T-cell (primary cell): ENCODE data around the gene SPOP. TPM values are rescaled to one million over a fixed set of nuclear protein-coding genes. Genes with fewer than 3 reads are reported as not detected.

ENCODE experiments used
- ATAC-seq, 4 experiments: fragments of 200-7000 bp in 3 of 4; fragments of 150-1000 bp in 1 of 4; cut with Tn5 transposase; replicated peaks in 1 of 4; 1 replicate in 3 of 4; 2 replicates in 1 of 4; pipeline ENCODE4 v1.10.0; 2021; ENCODE audit warnings: moderate library complexity in 3 of 4, mild to moderate bottlenecking in 2 of 4, moderate number of reproducible peaks in 1 of 4
- CTCF ChIA-PET, 2 donors: fragments of 300-600 bp; sonication (Branson Sonifier 250); formaldehyde crosslinking; loops; one replicate each; lab custom pipeline; 2022; ENCODE audit warnings: antibody characterized with exemption in 2 of 2; lab: Charles Lee
- POLR2A ChIA-PET, 2 donors: fragments of 300-600 bp; sonication (Branson Sonifier 250); formaldehyde crosslinking; loops; one replicate each; lab custom pipeline; 2022; ENCODE audit warnings: antibody characterized with exemption in 2 of 2; lab: Charles Lee
- DNase-seq, 35 experiments: peaks; one replicate each; pipeline versions ENCODE4 v3.0.0 to v3.0.0-alpha.2; 2013 to 2023
- H3K27ac ChIP-seq: one replicate; pipeline ENCODE4 v1.5.1; 2013; ENCODE audit warnings: low read length
- H3K27me3 ChIP-seq, 2 experiments: replicated peaks in 1 of 2; 1 replicate in 1 of 2; 2 replicates in 1 of 2; pipeline versions ENCODE4 v1.6.1 to v1.7.0; 2013; ENCODE audit warnings: low read length in 1 of 2, mixed read lengths in 1 of 2; ENCODE audit not compliant: control insufficient read depth in 2 of 2, insufficient read depth in 2 of 2; ENCODE audit errors: extremely low read depth in 1 of 2
- H3K36me3 ChIP-seq, 2 donors: 1 replicate in 1 of 2; 2 replicates in 1 of 2; pipeline versions ENCODE4 v1.6.1 to v1.7.0; 2013; ENCODE audit warnings: low read length in 1 of 2; ENCODE audit not compliant: control insufficient read depth in 2 of 2, insufficient read depth in 1 of 2; ENCODE audit errors: extremely low read depth in 1 of 2
- H3K4me1 ChIP-seq, 2 experiments: 1 replicate in 1 of 2; 2 replicates in 1 of 2; pipeline versions ENCODE4 v1.6.1 to v1.7.0; 2013; ENCODE audit warnings: low read length in 2 of 2, mixed read lengths in 1 of 2; ENCODE audit not compliant: insufficient read depth in 2 of 2, control insufficient read depth in 1 of 2; ENCODE audit errors: extremely low read depth in 1 of 2
- H3K4me3 ChIP-seq, 2 donors: 1 replicate in 1 of 2; 2 replicates in 1 of 2; pipeline versions ENCODE4 v1.5.1 to v1.7.0; 2013; ENCODE audit warnings: mild to moderate bottlenecking in 2 of 2, low read length in 1 of 2, moderate library complexity in 1 of 2; ENCODE audit not compliant: control insufficient read depth in 1 of 2; ENCODE audit errors: extremely low read depth in 1 of 2
- H3K9me3 ChIP-seq: 2 replicates; pipeline ENCODE4 v1.7.0; 2013
- H3K27ac Mint-ChIP-seq, 2 donors: one replicate each; pipeline ENCODE4 v1.8.0; 2020 to 2021; ENCODE audit warnings: mild to moderate bottlenecking in 2 of 2, mixed read lengths in 2 of 2
- H3K27me3 Mint-ChIP-seq, 2 donors: one replicate each; pipeline ENCODE4 v1.8.0; 2021 to 2022; ENCODE audit warnings: mixed read lengths in 2 of 2
- H3K36me3 Mint-ChIP-seq: one replicate; pipeline ENCODE4 v1.8.0; 2021; ENCODE audit warnings: mixed read lengths
- H3K4me1 Mint-ChIP-seq, 3 donors: one replicate each; pipeline ENCODE4 v1.8.0; 2020 to 2022; ENCODE audit warnings: mixed read lengths in 3 of 3, mild to moderate bottlenecking in 1 of 3
- H3K4me3 Mint-ChIP-seq, 3 donors: one replicate each; pipeline ENCODE4 v1.8.0; 2020 to 2022; ENCODE audit warnings: mild to moderate bottlenecking in 3 of 3, mixed read lengths in 3 of 3, moderate library complexity in 3 of 3
- H3K9me3 Mint-ChIP-seq, 3 donors: one replicate each; pipeline ENCODE4 v1.8.0; 2020 to 2022; ENCODE audit warnings: mixed read lengths in 3 of 3
- WGBS: methylation state at CpG from one replicate; pipeline ENCODE4 v1.1.5; 2013; ENCODE audit warnings: missing lambda C conversion rate; ENCODE audit not compliant: insufficient coverage; 5-methylcytosine and 5-hydroxymethylcytosine counted together
- total RNA-seq, 35 experiments: library from RNA in 6 of 35; stranded (reverse) in 6 of 35; fragments of 120-200 nt in 1 of 35; gene quantifications; one replicate each; pipeline versions ENCODE4 v1.2.1 to v1.2.4 and lab custom pipeline; 2013 to 2026

Gene SPOP
- total RNA-seq, 5 donors from 2014 or later (not counting 1 experiment from before 2014, with no cell fraction given), result 67.1 to 80.4 (median 71.5) TPM

DNA sequence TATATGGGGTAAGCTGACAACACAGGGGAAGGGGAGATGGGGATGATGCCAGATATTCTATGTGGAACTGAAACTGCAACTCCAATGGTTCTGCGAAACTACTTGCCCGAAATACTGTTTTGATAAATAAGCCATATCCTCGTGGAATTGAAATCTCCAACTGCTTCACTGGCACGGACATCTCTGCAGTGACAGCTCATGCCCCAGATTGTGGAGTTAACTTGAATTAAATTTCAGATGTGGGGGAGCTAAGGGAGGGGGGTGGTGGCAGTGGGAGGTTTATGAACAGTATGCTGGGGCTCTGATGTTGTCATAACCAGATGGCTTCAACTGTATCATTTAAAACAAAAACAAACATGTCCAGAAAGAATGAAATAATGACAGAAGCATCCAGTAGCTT is 80.5 kb downstream of the SPOP start:
- ATAC-seq, result no peak
- no peak overlapping the region for H3K4me3 ChIP-seq
- no peaks in the 10 kb centered on the region for H3K9me3 ChIP-seq
- no peaks in the 10 kb centered on the region for H3K27me3 Mint-ChIP-seq
- no peak overlapping the region for H3K4me3 Mint-ChIP-seq
- peak overlapping the region in 1 of 2 donors; percentile 48 for H3K27ac Mint-ChIP-seq
- H3K9me3 Mint-ChIP-seq, result no peaks in the 10 kb centered on the region
- no peaks in the 10 kb centered on the region for H3K27me3 ChIP-seq
- 95% methylated on average over 3 of the region's 4 CpGs for WGBS
- no peaks in the 10 kb centered on the region for H3K4me1 Mint-ChIP-seq
- ChIA-PET POLR2A (interaction anchor here (0.5 to 0.6 kb wide), 4 partner anchors 89 to 422 kb away, joined by 3 to 13 read pairs (median 4); no protein-coding TSS in a partner anchor), CTCF (interaction anchor here in 1 of 2 donors (0.6 to 1.1 kb wide), 2 partner anchors 19 to 40 kb away, joined by 3 read pairs; no protein-coding TSS in a partner anchor)
- no peaks in the 10 kb centered on the region for H3K4me1 ChIP-seq
- peaks cover 66% of the 10 kb centered on the region for H3K36me3 Mint-ChIP-seq
- no peak for DNase-seq
- peaks cover 11 to 77% of the 10 kb centered on the region in 2 donors for H3K36me3 ChIP-seq
- H3K27ac ChIP-seq, result no peak overlapping the region

GRCh38 chr17:49596613-49597244 is 81.2 kb downstream of the SPOP start:
- Mint-ChIP-seq H3K36me3 (peaks cover 65% of the 10 kb centered on the region), H3K4me3 (no peak overlapping the region)

GRCh38 chr17:49595980-49596379 is 81.9 kb downstream of the SPOP start:
- no peak for DNase-seq
- Mint-ChIP-seq H3K9me3 (no peaks in the 10 kb centered on the region), H3K4me1 (no peaks in the 10 kb centered on the region), H3K36me3 (peaks cover 63% of the 10 kb centered on the region), H3K27me3 (no peaks in the 10 kb centered on the region), H3K27ac (no peak overlapping the region), H3K4me3 (no peak overlapping the region)
- CTCF ChIA-PET, result no interaction called here
- H3K4me3 ChIP-seq, result no peak overlapping the region
- H3K27ac ChIP-seq, result no peak overlapping the region
- POLR2A ChIA-PET, result no interaction called here
- no peaks in the 10 kb centered on the region for H3K4me1 ChIP-seq
- peaks cover 12 to 66% of the 10 kb centered on the region in 2 donors for H3K36me3 ChIP-seq
- WGBS, result 100% methylated on average over 2 of the region's 4 CpGs
- H3K9me3 ChIP-seq, result no peaks in the 10 kb centered on the region
- ATAC-seq, result no peak
- H3K27me3 ChIP-seq, result no peaks in the 10 kb centered on the region

More at GRCh38 chr17:49596613-49597244, 81.2 kb downstream of the SPOP start:
- POLR2A ChIA-PET, result interaction anchor here in 1 of 2 donors (0.6 kb wide), 1 partner anchor 97 kb away, joined by 4 read pairs; no protein-coding TSS in a partner anchor
- 90% methylated on average over 3 of the region's 6 CpGs for WGBS
- Histone ChIP-seq H3K36me3 (peaks cover 11 to 73% of the 10 kb centered on the region in 2 donors), H3K4me1 (no peaks in the 10 kb centered on the region), H3K9me3 (no peaks in the 10 kb centered on the region), H3K27ac (no peak overlapping the region), H3K27me3 (no peaks in the 10 kb centered on the region), H3K4me3 (no peak overlapping the region)
- DNase-seq, result no peak
- Mint-ChIP-seq H3K27me3 (no peaks in the 10 kb centered on the region), H3K4me1 (no peaks in the 10 kb centered on the region), H3K27ac (no peak overlapping the region), H3K9me3 (no peaks in the 10 kb centered on the region)
- no peak for ATAC-seq
- CTCF ChIA-PET, result interaction anchor here in 1 of 2 donors (0.6 to 1.1 kb wide), 2 partner anchors 18 to 39 kb away, joined by 3 read pairs; no protein-coding TSS in a partner anchor

DNA sequence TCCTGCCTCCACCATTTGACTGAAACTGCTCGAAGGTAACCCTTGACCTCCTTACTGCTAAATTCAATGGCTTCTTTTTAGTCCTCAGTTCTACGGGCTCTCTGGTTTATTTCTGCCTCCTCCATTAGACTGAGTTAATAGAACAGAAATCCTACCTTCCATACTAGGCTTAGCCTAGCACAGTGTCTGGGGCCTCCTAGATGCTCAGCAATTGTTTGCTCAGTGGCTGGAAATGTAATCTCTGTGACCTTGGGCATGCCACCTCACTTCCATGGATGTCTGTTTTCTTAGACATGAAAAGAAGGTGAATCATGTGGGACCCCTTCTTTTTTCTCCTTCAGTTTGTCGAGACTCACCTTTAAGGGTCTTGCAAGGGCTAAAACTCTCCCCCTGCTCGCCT is 82.6 kb downstream of the SPOP start:
- no peak overlapping the region for H3K27ac ChIP-seq
- no peak for ATAC-seq
- no peak for DNase-seq
- Mint-ChIP-seq H3K27me3 (no peaks in the 10 kb centered on the region), H3K9me3 (no peaks in the 10 kb centered on the region), H3K4me1 (no peaks in the 10 kb centered on the region), H3K36me3 (peaks cover 61% of the 10 kb centered on the region), H3K27ac (no peak overlapping the region), H3K4me3 (no peak overlapping the region)
- no peaks in the 10 kb centered on the region for H3K9me3 ChIP-seq
- peaks cover 11 to 59% of the 10 kb centered on the region in 2 donors for H3K36me3 ChIP-seq
- no peaks in the 10 kb centered on the region for H3K4me1 ChIP-seq
- ChIA-PET CTCF (no interaction called here), POLR2A (no interaction called here)
- no peak overlapping the region for H3K4me3 ChIP-seq
- WGBS, result 100% methylated on average over 3 of the region's 4 CpGs
- H3K27me3 ChIP-seq, result no peaks in the 10 kb centered on the region

GRCh38 chr17:49592263-49592662 is 85.6 kb downstream of the SPOP start:
- H3K36me3 Mint-ChIP-seq, result peaks cover 33% of the 10 kb centered on the region
- no peak overlapping the region for H3K27ac Mint-ChIP-seq
- Histone ChIP-seq H3K36me3 (peaks cover 7 to 30% of the 10 kb centered on the region in 2 donors), H3K27ac (no peak overlapping the region), H3K9me3 (no peaks in the 10 kb centered on the region), H3K27me3 (no peaks in the 10 kb centered on the region), H3K4me1 (no peaks in the 10 kb centered on the region), H3K4me3 (no peak overlapping the region)
- ATAC-seq, result no peak
- POLR2A ChIA-PET, result no interaction called here
- CTCF ChIA-PET, result no interaction called here
- H3K4me3 Mint-ChIP-seq, result no peak overlapping the region
- peaks cover 0 to 6% (median 1%) of the 10 kb centered on the region in 3 donors for H3K4me1 Mint-ChIP-seq
- H3K9me3 Mint-ChIP-seq, result no peaks in the 10 kb centered on the region
- H3K27me3 Mint-ChIP-seq, result no peaks in the 10 kb centered on the region
- DNase-seq, result no peak
- WGBS, result no CpG with 5 or more reads among the region's 3 CpGs

GRCh38 chr17:49590874-49591273 is 87.0 kb downstream of the SPOP start:
- Histone ChIP-seq H3K4me3 (no peak overlapping the region), H3K27me3 (no peaks in the 10 kb centered on the region), H3K27ac (no peak overlapping the region), H3K9me3 (no peaks in the 10 kb centered on the region), H3K4me1 (no peaks in the 10 kb centered on the region), H3K36me3 (peaks cover 7 to 17% of the 10 kb centered on the region in 2 donors)
- WGBS, result 100% methylated on average over 4 of the region's 4 CpGs
- ATAC-seq (no peak), DNase-seq (no peak)
- Mint-ChIP-seq H3K9me3 (no peaks in the 10 kb centered on the region), H3K4me3 (no peak overlapping the region), H3K27ac (no peak overlapping the region), H3K4me1 (peaks cover 0 to 6% (median 1%) of the 10 kb centered on the region in 3 donors), H3K36me3 (peaks cover 22% of the 10 kb centered on the region), H3K27me3 (no peaks in the 10 kb centered on the region)
- CTCF ChIA-PET, result no interaction called here
- POLR2A ChIA-PET, result interaction anchor here in 1 of 2 donors (0.5 kb wide), 1 partner anchor 204 kb away, joined by 3 read pairs; no protein-coding TSS in a partner anchor
